HG02870 (cell line): ENCODE data around the gene NSF.
"Not testable (repeated sequence)": the region's sequence is repeated elsewhere in the genome, so short reads cannot be mapped to it uniquely, and the experiment has no call there.

Experiments
- ATAC-seq: cut with Tn5 transposase; IDR thresholded peaks from one replicate; pipeline ENCODE4 v1.9.1; 2021; ENCODE audit warnings: mild to moderate bottlenecking, moderate library complexity; ENCODE audit not compliant: unreplicated experiment

Gene NSF

GRCh38 chr17:46751425-46751824 lies 161.0 kb downstream of the NSF start:
- ATAC-seq, result no peak

DNA sequence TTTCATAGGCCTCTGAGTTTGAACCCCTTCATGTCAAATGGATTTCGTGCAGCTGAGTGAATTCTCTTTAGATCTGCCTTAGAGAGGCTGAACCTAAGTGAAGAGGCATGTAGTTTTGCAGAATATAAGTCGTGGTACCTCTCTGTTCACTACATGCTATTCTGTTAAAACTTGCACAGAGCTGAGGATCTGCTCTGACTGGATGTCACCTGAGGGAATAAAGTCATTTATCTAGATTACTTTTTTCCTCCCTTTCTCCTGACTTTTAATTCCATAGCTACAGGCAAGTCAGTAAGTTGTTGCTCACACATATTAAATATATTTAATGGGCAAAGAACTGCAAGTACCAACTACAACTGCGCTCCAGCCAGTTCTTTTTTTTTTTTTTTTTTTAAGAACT lies 163.3 kb downstream of the NSF start:
- no peak for ATAC-seq

DNA sequence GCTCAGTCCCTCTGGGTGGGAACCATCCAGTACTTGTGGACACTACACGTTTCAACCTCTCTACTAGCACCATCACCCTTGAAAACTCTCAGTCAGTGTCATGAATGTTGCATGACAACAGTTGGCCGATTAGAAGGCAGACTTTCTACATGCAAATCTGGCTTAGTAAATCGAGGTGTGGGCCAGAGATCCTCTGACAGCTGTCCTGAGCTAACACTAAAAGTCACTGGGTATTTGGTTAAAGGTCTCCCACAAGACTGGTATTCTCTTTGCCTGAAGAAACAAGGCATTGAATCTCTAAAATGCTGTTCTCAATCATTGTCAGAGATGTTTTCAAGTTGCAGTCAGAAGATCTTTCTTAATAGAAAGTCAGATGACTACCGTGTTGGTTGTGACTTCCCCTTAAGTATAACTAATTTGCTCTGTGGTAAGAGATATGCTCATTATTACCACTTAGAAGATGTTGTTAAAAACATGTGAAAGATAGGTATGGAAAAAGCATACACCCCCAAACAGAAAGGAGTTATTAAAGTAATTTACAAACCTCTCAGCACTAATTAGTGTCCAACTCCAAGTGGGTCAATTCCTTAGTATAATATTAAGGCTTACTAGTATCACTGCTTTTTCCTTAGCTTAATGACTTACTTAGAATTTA lies 165.7 kb downstream of the NSF start:
- ATAC-seq, result no peak

DNA sequence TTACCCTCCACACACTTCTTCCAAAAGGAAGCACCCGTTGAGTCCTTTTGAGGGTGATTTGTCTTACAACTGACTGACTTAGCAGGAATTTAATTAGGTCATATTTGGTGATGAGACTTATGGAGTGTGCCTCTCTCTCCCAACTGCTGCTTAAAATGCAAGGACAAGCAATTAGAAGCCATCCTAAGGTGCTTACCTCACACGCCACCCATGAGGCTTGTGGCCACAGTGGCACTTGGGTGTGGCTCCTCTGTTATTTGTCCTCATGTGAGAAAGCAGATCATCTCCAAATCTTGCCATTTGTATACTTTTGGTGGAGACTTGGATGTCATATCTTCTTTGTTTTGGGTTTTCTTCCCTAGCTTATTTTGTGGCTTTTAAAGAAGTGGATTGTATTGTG lies 166.4 kb downstream of the NSF start:
- no peak for ATAC-seq

DNA sequence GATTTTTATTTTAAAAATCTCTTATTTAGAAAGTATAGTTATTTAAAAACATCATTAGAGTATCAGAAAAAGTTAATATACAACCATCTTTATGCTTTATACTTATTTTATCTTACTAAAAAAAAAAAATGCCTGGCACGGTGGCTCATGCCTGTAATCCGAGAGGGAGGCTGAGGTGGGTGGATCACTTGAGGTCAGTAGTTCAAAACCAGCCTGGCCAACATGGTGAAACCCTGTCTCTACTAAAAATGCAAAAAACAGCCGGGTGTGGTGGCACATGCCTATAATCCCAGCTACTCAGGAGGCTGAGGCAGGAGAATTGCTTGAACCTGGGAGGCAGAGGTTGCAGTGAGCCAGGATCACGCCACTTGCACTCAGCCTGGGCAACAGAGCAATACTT lies 167.1 kb downstream of the NSF start:
- not testable (repeated sequence) for ATAC-seq

- ATAC-seq, result no peak
Observed at GRCh38 chr17:46758614-46759013, 168.1 kb downstream of the NSF start.

DNA sequence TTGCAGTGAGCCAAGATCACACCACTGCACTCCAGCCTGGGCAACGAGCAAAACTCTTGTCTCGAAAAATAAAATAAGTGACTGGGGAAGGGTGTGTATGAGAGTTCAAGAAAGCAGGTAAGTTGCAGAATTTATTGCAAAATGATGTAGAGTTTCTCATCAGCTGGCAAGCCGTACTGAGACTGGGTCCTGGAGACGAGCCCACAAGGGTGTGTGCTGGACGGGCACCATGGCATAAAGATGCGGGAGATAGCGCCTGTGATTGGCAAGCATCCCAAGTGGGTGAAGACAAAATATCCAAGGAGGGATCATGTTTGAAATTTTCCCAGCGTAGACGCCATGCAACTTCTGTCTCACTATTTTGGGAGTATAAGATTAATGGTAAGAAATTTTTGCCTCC lies 168.7 kb downstream of the NSF start:
- ATAC-seq, result no peak

DNA sequence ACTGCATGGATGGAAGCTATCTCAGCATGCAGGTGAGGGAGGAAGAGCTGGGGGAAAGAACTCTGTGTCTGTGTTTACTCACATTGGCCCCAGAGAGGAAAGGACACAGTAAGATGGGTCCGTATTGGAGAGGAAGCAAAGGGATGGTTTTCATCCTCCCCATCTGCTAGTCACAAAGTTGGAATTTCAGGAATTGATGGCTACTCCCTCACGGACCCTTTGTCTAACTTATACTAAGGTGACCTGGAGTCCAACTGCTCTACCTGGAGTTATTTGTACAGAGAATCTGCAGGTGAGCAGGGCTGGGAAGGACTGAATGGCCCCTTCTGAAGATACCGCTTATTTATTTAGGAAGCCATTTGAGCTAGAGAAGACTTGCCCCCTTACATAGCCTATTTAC lies 172.9 kb downstream of the NSF start:
- no peak for ATAC-seq

- ATAC-seq, result no peak
Observed at GRCh38 chr17:46764000-46764708, 173.7 kb downstream of the NSF start.

DNA sequence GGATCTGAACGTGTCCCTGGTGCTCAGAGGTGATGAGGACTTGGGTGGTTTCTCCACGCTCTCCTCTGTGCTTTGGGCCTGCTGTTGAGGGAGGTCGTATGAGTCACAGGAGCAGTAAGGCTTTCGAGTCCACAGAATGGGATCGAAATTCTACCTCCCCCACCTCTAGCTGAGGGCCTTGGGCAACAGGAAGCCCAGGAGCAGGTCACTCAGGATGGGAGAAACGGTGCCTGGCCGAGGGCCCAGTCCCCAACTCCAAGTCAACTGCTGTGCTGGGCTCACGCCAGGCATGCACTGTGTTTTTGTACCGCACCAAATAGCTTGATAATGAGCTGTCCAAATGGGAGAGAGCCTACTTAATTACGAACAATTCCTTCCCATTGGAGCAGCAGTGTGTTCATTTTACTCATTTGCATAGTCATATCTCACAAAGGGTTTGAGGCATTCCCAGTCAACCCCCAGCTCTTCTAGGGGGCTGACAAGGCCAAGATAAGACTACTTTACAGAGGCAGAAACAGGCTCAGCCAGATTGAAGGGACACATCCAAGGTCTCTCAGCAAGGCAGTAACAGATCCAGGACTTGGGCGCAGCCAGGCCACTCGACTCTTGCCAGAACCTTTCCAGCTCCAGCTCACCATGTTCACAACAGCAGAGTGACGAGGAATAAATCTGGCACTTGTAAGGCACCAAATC lies 174.4 kb downstream of the NSF start:
- no peak for ATAC-seq

DNA sequence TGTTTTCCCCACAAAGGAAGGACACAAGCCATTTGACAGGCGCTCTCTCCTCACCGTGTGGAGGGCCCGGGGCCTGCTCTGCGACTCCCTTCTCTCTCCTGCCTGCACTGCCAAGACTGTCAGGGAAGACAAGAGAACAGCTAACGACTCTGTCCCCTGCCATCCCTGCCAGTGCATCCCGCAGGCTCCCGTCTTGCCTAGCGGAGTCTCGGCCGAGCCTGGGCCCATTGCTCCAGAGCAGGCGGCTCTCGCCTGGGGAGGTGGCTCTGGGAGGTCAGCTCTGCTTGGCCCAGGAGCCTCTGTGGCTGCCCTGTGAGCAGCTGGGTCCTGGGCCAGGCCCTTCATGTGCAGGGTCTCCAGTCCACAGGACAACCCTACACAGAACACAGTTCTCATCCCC lies 175.0 kb downstream of the NSF start:
- no peak for ATAC-seq

DNA sequence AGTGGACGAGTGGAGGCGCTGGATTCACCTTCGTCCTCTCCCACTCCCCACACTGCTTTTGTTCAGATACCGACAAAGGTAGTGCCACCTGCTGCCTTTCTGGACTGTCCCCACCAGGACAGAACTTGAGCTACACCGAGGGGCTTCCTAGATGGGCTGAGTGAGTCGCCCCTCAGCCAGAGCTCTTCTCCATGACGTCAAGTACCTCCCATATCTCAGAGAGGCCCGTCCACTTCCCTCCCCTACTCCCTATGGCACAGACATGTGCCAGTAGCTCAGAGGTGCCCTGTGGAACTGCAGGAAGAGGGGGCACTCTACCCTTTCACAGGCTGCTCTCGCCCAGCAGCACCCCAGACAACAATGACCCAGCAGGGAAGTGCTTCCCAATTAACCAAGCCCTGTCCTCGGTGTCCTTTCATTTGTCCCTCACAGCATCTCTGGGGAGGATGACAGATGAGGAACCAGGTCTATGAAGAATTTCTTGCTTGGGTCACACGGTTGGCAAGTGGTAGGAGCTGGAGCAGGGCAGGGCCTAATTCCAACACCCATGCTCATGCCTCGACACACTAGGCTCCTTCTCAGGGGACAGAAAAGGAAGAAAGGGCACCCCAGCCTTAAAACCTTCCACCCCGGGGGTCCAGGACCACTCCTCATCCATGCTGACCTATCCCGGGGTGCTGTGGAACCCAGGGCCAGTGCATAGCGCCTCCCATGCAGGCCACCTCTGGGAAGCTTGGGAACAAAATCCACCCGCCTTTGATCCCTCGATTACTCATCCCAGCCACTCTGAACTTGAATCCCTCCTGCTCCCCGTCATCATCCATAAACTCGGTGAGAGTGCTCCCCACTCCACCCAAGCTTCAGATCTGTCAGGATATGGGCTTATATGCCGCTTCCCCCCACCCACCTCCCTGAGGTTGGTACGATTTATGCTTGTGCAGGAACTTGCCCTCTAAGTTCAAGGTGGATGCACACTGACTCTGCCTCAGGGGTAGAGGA lies 176.3 kb downstream of the NSF start:
- ATAC-seq, result no peak

DNA sequence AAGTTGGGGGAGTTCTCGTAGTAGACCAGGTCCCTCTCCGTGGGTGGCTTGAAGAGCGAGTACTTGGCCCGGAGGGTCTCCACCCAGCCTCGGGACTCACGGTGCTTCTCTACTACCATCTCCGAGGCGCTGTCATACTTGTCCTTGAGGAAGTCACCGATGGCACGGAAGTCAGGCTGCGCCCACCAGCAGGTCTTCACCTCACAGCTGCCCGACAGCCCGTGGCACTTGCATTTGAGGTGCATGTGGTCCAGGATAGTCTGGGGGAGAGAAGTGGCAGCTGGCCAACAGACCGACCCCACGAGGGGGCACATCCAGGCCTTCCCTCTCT lies 178.0 kb downstream of the NSF start:
- ATAC-seq, result no peak

- not testable (repeated sequence) for ATAC-seq
Observed at GRCh38 chr17:46768896-46769295, 178.4 kb downstream of the NSF start.

DNA sequence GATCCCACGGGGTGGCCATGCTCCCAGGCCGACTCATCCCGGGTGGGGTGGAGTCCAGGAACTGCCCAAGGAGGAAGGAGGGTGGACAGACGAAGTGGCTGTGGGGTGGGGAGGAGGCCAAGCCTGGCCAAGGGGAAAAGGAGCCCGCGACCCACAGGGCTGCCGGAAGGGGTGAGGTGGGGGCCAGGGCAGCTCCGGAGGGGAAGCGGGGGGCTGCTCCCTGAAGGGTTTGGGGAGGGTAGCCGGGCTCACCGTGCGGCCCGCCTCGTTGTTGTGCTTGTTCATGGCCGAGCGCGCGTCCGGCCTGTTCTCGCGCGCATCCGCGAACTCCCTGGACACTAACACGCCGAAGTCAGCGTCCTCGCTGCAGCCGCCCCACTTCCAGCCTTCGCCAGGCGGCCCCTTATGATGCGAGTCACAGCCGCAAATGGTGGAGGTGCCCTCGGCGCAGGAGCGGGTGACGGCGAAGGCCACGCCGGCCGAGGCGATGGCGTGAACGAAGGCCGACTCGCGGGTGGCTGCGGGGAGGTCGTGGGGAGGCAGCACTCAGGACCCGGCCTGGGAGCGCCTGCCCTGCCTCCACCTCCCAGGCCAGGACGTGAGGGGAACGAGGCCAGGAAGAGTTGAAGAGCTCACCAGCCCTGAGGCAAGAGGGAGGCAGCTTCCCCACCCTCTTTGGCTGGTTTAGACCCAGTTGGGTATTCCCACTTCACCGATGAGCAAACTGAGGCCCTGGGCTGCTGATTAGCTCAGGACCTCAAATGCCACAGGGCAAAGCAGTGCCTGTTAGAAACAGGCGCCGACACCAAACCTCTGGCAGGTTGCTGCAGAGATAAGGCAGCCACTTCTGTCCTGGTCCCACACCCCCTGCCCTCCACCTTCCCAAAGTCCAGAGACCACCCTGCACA lies 179.3 kb downstream of the NSF start:
- no peak for ATAC-seq

- no peak for ATAC-seq
Observed at GRCh38 chr17:46770439-46770817, 180.0 kb downstream of the NSF start.

GRCh38 chr17:46770818-46771560 lies 180.5 kb downstream of the NSF start:
- ATAC-seq, result no peak

GRCh38 chr17:46771561-46772474 lies 181.3 kb downstream of the NSF start:
- no peak for ATAC-seq
